HAP-1 (cell line): ENCODE results near the gene TMEM18.

Experiments used
- DNase-seq, 2 experiments: peaks; one replicate each; pipeline ENCODE4 v3.0.0-alpha.2; 2016 to 2020; ENCODE audit warnings: low spot score in 2 of 2
- H3K27me3 ChIP-seq: fragments of 250-450 bp; sonication (Bioruptor Pico); 2 replicates; pipeline ENCODE4 v1.5.1; 2020; ENCODE audit warnings: low read depth, mild to moderate bottlenecking, moderate library complexity
- H3K36me3 ChIP-seq: fragments of 250-450 bp; sonication (Bioruptor Pico); replicated peaks from 2 replicates; pipeline ENCODE4 v1.5.1; 2020; ENCODE audit warnings: mild to moderate bottlenecking
- H3K4me1 ChIP-seq: fragments of 250-450 bp; sonication (Bioruptor Pico); 2 replicates; pipeline ENCODE4 v1.5.1; 2020; ENCODE audit warnings: mild to moderate bottlenecking
- H3K4me3 ChIP-seq: fragments of 250-450 bp; sonication (Bioruptor Pico); 2 replicates; pipeline ENCODE4 v1.5.1; 2020; ENCODE audit warnings: mild to moderate bottlenecking, moderate library complexity
- H3K9me3 ChIP-seq: fragments of 250-450 bp; sonication (Bioruptor Pico); 2 replicates; pipeline ENCODE4 v1.5.1; 2020; ENCODE audit warnings: mild to moderate bottlenecking, moderate library complexity
- in situ Hi-C: fragments of 300-500 bp; cut with MboI; formaldehyde crosslinking; loops from 3 replicates; pipeline ENCODE4 v1.14.3; 2020; ENCODE audit warnings: low sequenced_read_pairs, inconsistent platforms, mixed read lengths

TMEM18 gene

DNA sequence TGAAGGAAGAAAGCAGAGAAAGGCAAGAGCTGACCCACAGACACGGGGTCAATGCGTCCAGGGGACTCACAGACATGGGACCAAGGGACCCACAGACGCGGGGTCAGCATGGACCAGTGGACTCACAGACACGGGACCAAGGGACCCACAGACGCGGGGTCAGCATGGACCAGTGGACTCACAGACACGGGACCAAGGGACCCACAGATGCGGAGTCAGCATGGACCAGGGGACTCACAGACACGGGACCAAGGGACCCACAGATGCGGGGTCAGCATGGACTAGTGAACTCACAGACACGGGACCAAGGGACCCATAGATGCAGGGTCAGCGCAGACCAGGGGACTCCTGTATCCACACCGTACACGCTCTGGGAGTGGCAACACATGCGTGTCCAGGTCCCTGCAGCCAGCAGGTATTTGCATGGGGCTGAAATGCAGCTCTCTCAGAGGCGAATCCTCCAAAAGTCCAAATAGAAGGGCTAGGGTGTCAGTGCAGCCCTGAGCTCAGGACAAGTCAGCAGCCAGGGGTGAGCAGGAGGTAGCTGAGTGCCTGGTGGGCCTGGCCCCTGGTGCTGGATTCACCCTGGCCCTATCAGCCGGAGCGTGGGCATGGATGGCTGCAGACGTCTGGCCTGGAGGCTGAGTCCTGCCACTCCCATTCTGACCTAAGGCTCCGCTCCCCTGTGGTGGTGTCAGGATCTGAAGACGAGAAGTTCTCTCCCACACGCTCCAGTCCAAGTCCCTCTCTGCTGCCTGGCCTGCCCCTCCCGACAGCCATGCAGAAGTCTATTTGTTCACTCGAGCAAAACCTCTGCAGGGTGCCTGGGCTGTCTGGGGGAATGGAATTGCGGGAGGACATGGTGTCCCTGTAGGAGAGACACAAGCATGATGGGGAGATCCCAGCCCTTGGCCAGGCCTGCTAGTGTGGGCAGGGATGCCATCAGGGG, 28.5 kb downstream of the TMEM18 start:
- Histone ChIP-seq H3K4me1 (no peaks in the 10 kb centered on the region), H3K36me3 (no peaks in the 10 kb centered on the region), H3K4me3 (no peak overlapping the region), H3K9me3 (no peaks in the 10 kb centered on the region), H3K27me3 (no peaks in the 10 kb centered on the region; the same call in 1 of the 2 replicates)
- no peak for DNase-seq
- in situ Hi-C loops = no loop called here

DNA sequence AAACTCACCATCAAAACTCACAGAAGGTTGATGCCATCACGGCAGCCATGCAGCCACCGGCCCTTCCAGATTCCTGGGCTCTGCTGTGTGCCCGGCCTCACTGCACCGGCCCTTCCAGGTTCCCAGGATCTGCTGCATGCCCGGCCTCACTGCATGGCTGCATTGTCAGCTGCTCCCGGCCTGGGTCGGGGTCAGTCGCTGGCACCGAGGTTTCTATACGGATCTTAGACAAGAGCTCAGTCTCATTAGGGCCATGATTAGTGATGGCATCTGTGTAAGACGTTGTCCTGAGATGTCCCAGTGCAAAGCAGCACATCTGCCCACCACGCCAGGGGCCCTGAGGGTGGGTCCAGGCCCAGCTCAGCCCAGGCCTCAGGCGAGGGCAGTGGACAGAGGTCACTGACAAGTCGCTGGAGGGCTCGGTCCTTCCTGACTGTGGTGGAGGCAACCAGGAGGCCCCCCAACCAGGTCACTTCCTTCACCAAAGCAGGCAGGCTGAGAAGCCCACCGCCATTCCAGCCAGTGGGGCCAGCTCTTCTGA, 29.4 kb downstream of the TMEM18 start:
- H3K9me3 ChIP-seq = no peaks in the 10 kb centered on the region
- in situ Hi-C loops = no loop called here
- no peaks in the 10 kb centered on the region for H3K36me3 ChIP-seq
- H3K27me3 ChIP-seq = no peaks in the 10 kb centered on the region; the same call in 1 of the 2 replicates
- DNase-seq = no peak
- H3K4me1 ChIP-seq = no peaks in the 10 kb centered on the region
- H3K4me3 ChIP-seq = no peak overlapping the region

DNA sequence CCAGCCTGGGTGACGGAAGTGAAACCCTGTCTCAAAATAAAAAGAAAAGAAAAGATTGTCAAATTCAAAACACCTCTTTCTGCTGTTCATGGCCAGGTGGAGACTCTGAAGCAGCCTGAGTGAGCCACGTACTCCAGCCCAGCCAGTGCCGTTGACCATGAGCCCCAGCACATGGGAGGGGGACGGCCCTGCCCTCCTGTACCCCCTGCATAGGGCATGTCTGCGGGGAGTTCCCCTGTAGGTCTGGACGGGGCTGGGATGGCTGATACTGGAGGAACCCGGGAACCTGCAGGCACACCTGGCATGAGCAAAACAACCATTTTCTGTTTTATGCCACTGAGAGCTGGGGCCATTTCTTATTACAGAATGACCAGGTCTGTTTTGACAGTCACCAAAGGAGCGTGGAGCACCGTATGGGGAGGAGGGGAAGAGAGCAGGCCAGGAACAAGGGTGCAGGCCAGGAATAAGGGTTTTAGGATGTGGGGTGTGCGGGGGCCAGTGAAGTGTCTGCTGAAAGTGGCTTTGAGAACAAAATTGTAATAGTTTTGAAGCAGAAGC, 30.1 kb downstream of the TMEM18 start:
- Histone ChIP-seq H3K4me1 (no peaks in the 10 kb centered on the region), H3K36me3 (no peaks in the 10 kb centered on the region), H3K27me3 (no peaks in the 10 kb centered on the region; the same call in 1 of the 2 replicates), H3K4me3 (no peak overlapping the region), H3K9me3 (no peaks in the 10 kb centered on the region)
- in situ Hi-C loops = no loop called here
- DNase-seq = no peak

DNA sequence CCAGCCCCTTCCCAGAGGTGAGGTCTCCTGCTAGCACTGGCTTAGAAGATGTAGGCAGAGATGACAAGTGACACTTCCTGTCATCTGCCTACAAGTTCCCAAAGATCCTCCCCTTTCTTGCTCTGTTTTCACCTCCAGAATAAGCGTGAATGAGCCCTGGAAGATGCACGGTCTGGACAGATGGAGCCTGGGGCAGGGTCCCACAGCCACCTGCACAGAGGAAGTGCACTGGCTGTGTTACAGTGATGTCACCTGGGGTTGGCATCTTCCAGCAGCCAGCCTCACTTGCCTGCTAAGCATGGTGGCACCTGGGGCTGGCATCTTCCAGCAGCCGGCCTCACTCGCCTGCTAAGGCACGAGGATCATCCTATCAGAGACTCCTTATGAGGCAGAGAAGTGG, 32.3 kb downstream of the TMEM18 start:
- DNase-seq = no peak
- no peaks in the 10 kb centered on the region for H3K36me3 ChIP-seq
- H3K9me3 ChIP-seq = no peaks in the 10 kb centered on the region
- no peak overlapping the region for H3K4me3 ChIP-seq
- H3K27me3 ChIP-seq = no peaks in the 10 kb centered on the region; the same call in 1 of the 2 replicates
- in situ Hi-C loops = no loop called here
- H3K4me1 ChIP-seq = no peaks in the 10 kb centered on the region

DNA sequence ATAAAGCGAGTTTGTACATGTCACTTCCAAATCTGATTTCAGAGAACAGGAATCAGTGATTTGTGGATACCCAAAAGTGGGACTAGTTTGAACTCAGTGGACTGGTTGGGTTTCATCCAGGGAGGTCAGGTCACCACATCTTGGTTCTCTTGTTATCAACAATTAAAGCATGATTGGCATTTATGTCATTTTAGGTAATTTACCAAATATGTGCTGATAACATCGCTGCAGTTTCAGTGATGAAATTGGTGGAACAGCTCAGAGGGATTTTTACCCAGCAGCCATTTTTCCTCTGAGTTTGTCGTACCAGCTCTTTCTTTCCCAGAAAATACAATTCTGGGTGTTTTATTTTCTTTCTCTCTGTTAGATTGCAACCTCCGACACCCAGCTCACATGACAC, 33.4 kb downstream of the TMEM18 start:
- H3K4me1 ChIP-seq = no peaks in the 10 kb centered on the region
- no peaks in the 10 kb centered on the region for H3K9me3 ChIP-seq
- DNase-seq = no peak
- H3K36me3 ChIP-seq = no peaks in the 10 kb centered on the region
- no peaks in the 10 kb centered on the region; the same call in 1 of the 2 replicates for H3K27me3 ChIP-seq
- in situ Hi-C loops = no loop called here
- no peak overlapping the region for H3K4me3 ChIP-seq

DNA sequence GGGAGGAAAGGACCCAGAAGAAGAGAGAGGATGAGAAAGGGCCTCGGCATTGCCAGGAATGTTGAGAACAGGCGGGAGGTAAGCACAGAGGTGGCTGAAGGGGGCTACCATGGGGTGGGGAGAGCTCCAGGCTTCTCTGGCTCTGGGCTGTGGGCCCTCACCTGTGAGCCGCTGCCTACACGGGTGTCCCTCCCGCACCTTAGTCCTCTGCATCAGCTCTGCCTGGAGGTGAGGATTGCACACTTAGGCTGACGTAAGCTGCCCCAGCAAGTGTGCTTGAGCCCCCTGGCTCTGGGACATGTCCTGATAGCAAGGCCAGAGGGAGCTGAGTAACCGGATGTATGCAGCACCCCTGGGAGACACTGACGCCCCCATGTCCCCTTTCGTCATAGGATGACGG, 33.9 kb downstream of the TMEM18 start:
- Histone ChIP-seq H3K27me3 (no peaks in the 10 kb centered on the region; the same call in 1 of the 2 replicates), H3K4me1 (no peaks in the 10 kb centered on the region), H3K36me3 (no peaks in the 10 kb centered on the region), H3K4me3 (no peak overlapping the region), H3K9me3 (no peaks in the 10 kb centered on the region)
- in situ Hi-C loops = no loop called here
- no peak for DNase-seq

DNA sequence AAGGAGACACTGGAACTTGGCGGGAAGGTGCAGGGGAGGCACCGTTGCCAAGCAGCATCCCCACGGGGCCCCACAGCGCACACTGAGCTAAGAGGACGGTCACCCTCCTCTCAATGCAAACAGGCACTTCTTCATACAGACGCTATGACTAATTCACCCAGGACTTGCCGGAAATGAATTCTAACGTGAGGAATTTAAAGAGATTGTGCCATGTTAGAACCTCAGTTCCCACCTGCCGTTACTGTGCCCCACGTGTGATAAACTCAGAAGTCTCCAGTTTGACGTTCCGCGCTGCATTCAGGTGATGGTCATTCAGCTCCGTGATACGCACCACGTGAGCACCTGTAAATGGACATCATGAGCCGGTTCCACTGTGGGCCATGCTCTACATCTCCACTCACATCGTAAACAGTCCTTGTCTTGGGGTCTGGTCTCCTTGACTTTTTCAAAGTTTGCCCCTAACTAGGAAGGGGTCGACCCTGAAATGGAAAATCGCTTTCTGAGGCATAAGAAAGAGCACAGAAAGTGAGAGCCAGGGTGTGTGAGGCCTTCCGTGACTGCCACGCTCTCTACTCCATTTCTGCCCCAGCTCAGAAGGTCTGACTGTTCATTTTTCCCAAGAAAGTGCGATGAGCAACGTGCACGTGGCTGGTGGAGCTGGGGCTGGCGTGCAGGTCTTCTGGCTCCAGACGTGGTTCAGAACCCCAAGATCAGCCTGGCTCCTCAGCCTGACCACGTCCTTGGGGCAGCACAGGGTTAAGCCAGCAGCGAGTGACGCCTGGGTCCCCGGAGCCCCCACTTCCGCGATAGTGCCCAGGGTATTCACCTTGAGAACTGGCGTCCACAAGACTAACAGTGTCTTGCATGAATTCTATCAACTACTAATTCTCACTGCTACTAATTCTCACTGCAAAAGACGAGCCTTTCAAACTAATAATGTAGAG, 35.1 kb downstream of the TMEM18 start:
- in situ Hi-C loops = no loop called here
- no peaks in the 10 kb centered on the region for H3K36me3 ChIP-seq
- no peaks in the 10 kb centered on the region; the same call in 1 of the 2 replicates for H3K27me3 ChIP-seq
- no peak overlapping the region for H3K4me3 ChIP-seq
- DNase-seq = no peak
- no peaks in the 10 kb centered on the region for H3K9me3 ChIP-seq
- no peaks in the 10 kb centered on the region for H3K4me1 ChIP-seq

DNA sequence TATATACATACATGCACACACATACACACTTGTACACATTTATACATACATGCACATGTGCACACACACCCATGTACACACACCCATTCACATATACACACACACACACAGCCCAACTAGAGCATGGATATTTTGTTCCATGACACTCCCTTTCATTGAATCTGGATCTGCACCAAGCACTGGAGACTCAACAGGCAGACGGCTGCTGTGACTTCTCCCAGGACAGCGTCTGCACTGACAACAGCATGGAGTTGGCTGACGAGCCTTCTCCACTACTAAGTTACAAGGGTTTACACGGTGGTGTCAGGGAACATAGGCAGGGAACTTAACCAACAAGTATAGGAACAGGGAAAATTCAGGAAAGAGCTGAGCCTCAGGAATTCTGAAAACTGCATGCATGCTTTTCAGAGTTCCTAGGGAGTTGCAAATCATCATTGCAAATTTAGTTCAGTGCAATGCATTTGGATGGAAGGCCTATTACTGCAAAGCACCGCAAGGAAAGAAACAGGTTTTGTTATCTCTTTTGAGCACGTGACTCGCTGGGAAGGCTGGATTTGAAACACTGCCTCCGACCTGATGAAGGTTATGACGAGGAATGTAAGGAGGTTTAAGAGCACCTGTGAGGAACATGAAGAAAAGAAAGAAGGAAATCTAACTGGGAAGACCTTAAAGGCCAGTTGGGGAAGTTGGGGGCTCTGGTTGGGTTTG, 35.9 kb downstream of the TMEM18 start:
- no peak for DNase-seq
- H3K4me1 ChIP-seq = no peaks in the 10 kb centered on the region
- in situ Hi-C loops = no loop called here
- no peaks in the 10 kb centered on the region for H3K9me3 ChIP-seq
- no peaks in the 10 kb centered on the region; the same call in 1 of the 2 replicates for H3K27me3 ChIP-seq
- H3K36me3 ChIP-seq = no peaks in the 10 kb centered on the region
- no peak overlapping the region for H3K4me3 ChIP-seq

DNA sequence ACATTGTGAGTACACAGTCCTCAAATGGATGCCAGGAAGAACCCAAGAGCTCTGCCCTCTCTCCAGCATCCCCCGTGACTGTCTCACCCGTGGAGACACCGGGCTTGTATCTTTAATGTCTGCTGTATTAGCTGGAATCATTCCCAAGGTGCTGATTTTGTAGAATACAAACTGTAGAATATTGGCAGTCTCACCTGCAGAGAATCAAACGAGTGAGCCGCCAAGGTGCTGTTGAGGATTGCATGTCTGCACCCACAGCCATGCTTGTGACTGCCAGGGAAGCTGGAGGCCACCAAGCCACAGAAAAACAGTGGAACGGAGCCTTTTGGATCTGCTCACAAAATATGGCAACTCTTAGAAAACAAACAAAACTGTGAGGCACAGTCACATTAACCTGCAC, 37.5 kb downstream of the TMEM18 start:
- H3K9me3 ChIP-seq = no peaks in the 10 kb centered on the region
- H3K4me1 ChIP-seq = no peaks in the 10 kb centered on the region
- no peak for DNase-seq
- no peak overlapping the region for H3K4me3 ChIP-seq
- in situ Hi-C loops = loop anchor here (10.0 kb wide), 1 partner anchor 105 kb away; no protein-coding TSS in a partner anchor
- no peaks in the 10 kb centered on the region for H3K36me3 ChIP-seq
- no peaks in the 10 kb centered on the region; the same call in 1 of the 2 replicates for H3K27me3 ChIP-seq

DNA sequence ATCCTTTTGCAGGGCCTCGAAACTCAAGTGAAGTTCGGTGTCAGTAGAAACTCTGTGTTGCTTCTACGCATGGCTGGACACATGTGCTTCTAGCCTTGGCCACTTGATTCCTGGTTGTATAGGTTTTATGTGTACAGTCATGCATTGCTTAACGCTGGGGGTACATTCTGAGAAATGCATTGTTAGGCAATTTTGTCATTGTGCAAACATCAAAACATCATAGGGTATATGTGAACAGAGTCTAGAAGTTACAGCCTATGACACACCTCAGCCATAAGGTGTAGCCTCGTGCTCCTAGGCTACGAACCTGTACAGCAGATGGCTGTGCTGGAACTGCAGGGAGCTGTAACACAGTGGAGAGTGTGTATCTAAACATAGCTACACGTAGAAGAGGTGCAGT, 39.4 kb downstream of the TMEM18 start:
- no peaks in the 10 kb centered on the region for H3K27me3 ChIP-seq
- no peak overlapping the region for H3K4me3 ChIP-seq
- no peaks in the 10 kb centered on the region for H3K36me3 ChIP-seq
- in situ Hi-C loops = loop anchor here (10.0 kb wide), 1 partner anchor 103 kb away; no protein-coding TSS in a partner anchor
- no peaks in the 10 kb centered on the region for H3K9me3 ChIP-seq
- DNase-seq = no peak
- H3K4me1 ChIP-seq = no peaks in the 10 kb centered on the region

DNA sequence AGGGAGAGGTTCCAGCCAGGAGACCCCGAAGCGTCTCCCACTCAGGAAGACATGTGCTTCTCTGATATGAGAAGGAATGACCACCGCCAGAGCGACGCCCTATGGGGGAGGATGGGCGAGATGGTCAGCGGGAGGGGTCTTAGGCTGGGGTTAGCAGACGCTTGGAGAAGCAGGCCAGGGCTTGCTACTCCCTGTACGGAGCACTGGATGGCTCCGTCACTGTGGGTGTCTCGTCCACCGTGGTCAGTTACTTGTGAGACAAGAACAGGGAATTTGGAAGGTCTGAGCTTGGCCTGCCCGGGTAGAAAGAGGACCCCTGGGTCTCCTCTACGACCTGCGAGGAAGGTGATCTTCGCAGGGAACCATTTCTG, 39.8 kb downstream of the TMEM18 start:
- in situ Hi-C loops = loop anchor here (10.0 kb wide), 1 partner anchor 103 kb away; no protein-coding TSS in a partner anchor
- H3K27me3 ChIP-seq = no peaks in the 10 kb centered on the region
- H3K9me3 ChIP-seq = no peaks in the 10 kb centered on the region
- no peaks in the 10 kb centered on the region for H3K4me1 ChIP-seq
- H3K36me3 ChIP-seq = no peaks in the 10 kb centered on the region
- no peak overlapping the region for H3K4me3 ChIP-seq
- DNase-seq = no peak

DNA sequence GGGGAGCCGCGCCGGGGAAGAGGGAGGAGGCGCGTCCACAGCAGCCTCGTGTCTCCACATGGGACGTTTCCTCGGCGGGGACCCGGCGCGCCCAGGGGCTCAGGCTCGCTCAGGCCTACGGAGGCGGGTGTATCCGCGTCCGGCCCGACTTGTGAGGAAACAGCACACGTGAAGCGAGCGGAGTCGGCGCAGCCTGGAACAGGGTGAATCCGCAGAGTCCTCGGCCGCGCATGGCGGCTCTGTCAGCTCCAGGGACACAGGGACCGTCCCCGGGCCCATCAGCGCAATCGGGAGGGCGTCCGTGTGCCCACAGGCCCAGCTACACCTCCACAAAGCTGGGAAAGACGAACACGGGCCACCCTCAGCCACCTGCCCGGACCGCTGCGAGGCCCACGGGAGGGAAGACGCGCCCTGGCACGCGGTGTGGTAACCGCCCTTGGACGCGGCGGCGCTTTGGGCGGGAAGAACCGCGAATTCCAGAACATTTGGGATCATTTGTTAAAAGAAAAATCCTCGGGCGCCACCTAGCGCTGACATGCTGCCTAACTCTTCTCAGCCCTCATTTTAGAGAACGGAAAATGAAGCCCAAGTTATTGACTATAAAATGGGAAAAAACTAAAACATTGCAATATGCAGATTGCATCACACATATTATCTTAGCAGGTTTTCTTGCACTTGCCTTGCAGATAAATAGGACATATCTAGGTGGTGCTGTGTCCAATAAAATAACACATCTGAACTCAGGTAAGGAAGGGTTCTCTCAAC, 40.4 kb downstream of the TMEM18 start:
- H3K4me1 ChIP-seq = no peaks in the 10 kb centered on the region
- H3K9me3 ChIP-seq = no peaks in the 10 kb centered on the region
- no peaks in the 10 kb centered on the region for H3K36me3 ChIP-seq
- H3K27me3 ChIP-seq = no peaks in the 10 kb centered on the region
- in situ Hi-C loops = loop anchor here (10.0 kb wide), 1 partner anchor 102 kb away; no protein-coding TSS in a partner anchor
- no peak overlapping the region for H3K4me3 ChIP-seq
- peak; percentile 17 to 83 for DNase-seq
